ENCODE results near the gene FAM193A.

The FAM193A gene

GRCh38 chr4:2593003-2593402 is 56.6 kb downstream of the FAM193A start:
- Histone ChIP-seq H4K20me1 (ENCODE audit: insufficient read depth, low read length) (no peaks in the 10 kb centered on the region), H3K36me3 (ENCODE audit: insufficient read depth, low read length) (peaks cover 4% of the 10 kb centered on the region; the same call in 1 of the 2 replicates), H3K27me3 (ENCODE audit: insufficient read depth, low read length) (no peaks in the 10 kb centered on the region), H3K9ac (ENCODE audit: low read length) (no peak overlapping the region), H3K9me3 (ENCODE audit: low read length) (no peaks in the 10 kb centered on the region), H3K9me2 (ENCODE audit: low read depth, low read length) (no peaks in the 10 kb centered on the region), H2AFZ (ENCODE audit: low read length) (no peak overlapping the region), H3K4me1 (ENCODE audit: insufficient read depth, low read length, severe bottlenecking) (peaks cover 21% of the 10 kb centered on the region), H3F3A (ENCODE audit: insufficient read depth, low read length) (no peaks in the 10 kb centered on the region), H3K27ac (ENCODE audit: low read depth, low read length, poor library complexity, severe bottlenecking) (no peak overlapping the region), H3K79me2 (ENCODE audit: insufficient read depth, low read length) (peaks cover 19% of the 10 kb centered on the region), H3K4me3 (ENCODE audit: low read depth, low read length, poor library complexity, severe bottlenecking) (no peak overlapping the region), H3K4me2 (ENCODE audit: low read length) (no peak overlapping the region)
- TF ChIP-seq EZH2 (IDR thresholded peaks at IDR 0.05; ENCODE audit: borderline replicate concordance, low read length): no peak
- no peak for TF ChIP-seq CTCF (IDR thresholded peaks at IDR 0.05; ENCODE audit: low read length)

GRCh38 chr4:2595436-2595835 is 59.0 kb downstream of the FAM193A start:
- peaks cover 4% of the 10 kb centered on the region; the same call in 1 of the 2 replicates for H3K36me3 ChIP-seq (ENCODE audit: insufficient read depth, low read length)
- no peaks in the 10 kb centered on the region for H3F3A ChIP-seq (ENCODE audit: insufficient read depth, low read length)
- H2AFZ ChIP-seq (ENCODE audit: low read length): no peak overlapping the region
- peaks cover 39% of the 10 kb centered on the region for H3K4me1 ChIP-seq (ENCODE audit: insufficient read depth, low read length, severe bottlenecking)
- peaks cover 4% of the 10 kb centered on the region; the same call in 1 of the 2 replicates for H3K79me2 ChIP-seq (ENCODE audit: insufficient read depth, low read length)
- H3K4me2 ChIP-seq (ENCODE audit: low read length): no peak overlapping the region
- H3K9me3 ChIP-seq (ENCODE audit: low read length): no peaks in the 10 kb centered on the region
- H3K27ac ChIP-seq (ENCODE audit: low read depth, low read length, poor library complexity, severe bottlenecking): peak overlapping the region; percentile 23
- no peaks in the 10 kb centered on the region for H3K27me3 ChIP-seq (ENCODE audit: insufficient read depth, low read length)
- no peaks in the 10 kb centered on the region for H4K20me1 ChIP-seq (ENCODE audit: insufficient read depth, low read length)
- no peak overlapping the region for H3K4me3 ChIP-seq (ENCODE audit: low read depth, low read length, poor library complexity, severe bottlenecking)
- TF ChIP-seq EZH2 (IDR thresholded peaks at IDR 0.05; ENCODE audit: borderline replicate concordance, low read length): no peak
- TF ChIP-seq CTCF (IDR thresholded peaks at IDR 0.05; ENCODE audit: low read length): no peak
- no peaks in the 10 kb centered on the region for H3K9me2 ChIP-seq (ENCODE audit: low read depth, low read length)
- no peak overlapping the region for H3K9ac ChIP-seq (ENCODE audit: low read length)

GRCh38 chr4:2595952-2596552 is 59.6 kb downstream of the FAM193A start:
- H3K9me3 ChIP-seq (ENCODE audit: low read length): no peaks in the 10 kb centered on the region
- no peaks in the 10 kb centered on the region for H3F3A ChIP-seq (ENCODE audit: insufficient read depth, low read length)
- H3K27me3 ChIP-seq (ENCODE audit: insufficient read depth, low read length): no peaks in the 10 kb centered on the region
- H3K4me2 ChIP-seq (ENCODE audit: low read length): no peak overlapping the region
- no peaks in the 10 kb centered on the region for H3K9me2 ChIP-seq (ENCODE audit: low read depth, low read length)
- H3K27ac ChIP-seq (ENCODE audit: low read depth, low read length, poor library complexity, severe bottlenecking): no peak overlapping the region
- no peak overlapping the region for H3K9ac ChIP-seq (ENCODE audit: low read length)
- peaks cover 4% of the 10 kb centered on the region; the same call in 1 of the 2 replicates for H3K79me2 ChIP-seq (ENCODE audit: insufficient read depth, low read length)
- no peak overlapping the region for H2AFZ ChIP-seq (ENCODE audit: low read length)
- H3K4me1 ChIP-seq (ENCODE audit: insufficient read depth, low read length, severe bottlenecking): peaks cover 42% of the 10 kb centered on the region
- no peak for TF ChIP-seq EZH2 (IDR thresholded peaks at IDR 0.05; ENCODE audit: borderline replicate concordance, low read length)
- no peak for TF ChIP-seq CTCF (IDR thresholded peaks at IDR 0.05; ENCODE audit: low read length)
- no peaks in the 10 kb centered on the region for H4K20me1 ChIP-seq (ENCODE audit: insufficient read depth, low read length)
- H3K4me3 ChIP-seq (ENCODE audit: low read depth, low read length, poor library complexity, severe bottlenecking): no peak overlapping the region
- H3K36me3 ChIP-seq (ENCODE audit: insufficient read depth, low read length): peaks cover 4% of the 10 kb centered on the region; the same call in 1 of the 2 replicates

Measured in OCI-LY1 (cell line).